ENCODE data around the gene FAM89A. TPM values are rescaled to one million over a fixed set of nuclear protein-coding genes. Genes with fewer than 3 reads are reported as not detected.

The FAM89A gene
- 14.6 TPM for total RNA-seq

GRCh38 chr1:231040019-231040799, at the start of gene FAM89A:
FAM89A (minus strand) TSS chr1:231040254; CDS start chr1:231040211, 43 bp downstream.
- peak; percentile 2 for DNase-seq

GRCh38 chr1:231084353-231084752, 44.3 kb upstream of the FAM89A start:
- DNase-seq = no peak

GRCh38 chr1:231079163-231079562, 39.1 kb upstream of the FAM89A start:
- DNase-seq = no peak

GRCh38 chr1:231078250-231078649, 38.2 kb upstream of the FAM89A start:
- DNase-seq = no peak

- DNase-seq = no peak
Measured at GRCh38 chr1:231076802-231077201, 36.7 kb upstream of the FAM89A start.

GRCh38 chr1:231075497-231075896, 35.4 kb upstream of the FAM89A start:
- DNase-seq = no peak

GRCh38 chr1:231075020-231075419, 35.0 kb upstream of the FAM89A start:
- no peak for DNase-seq

- DNase-seq = no peak
Measured at GRCh38 chr1:231074046-231074445, 34.0 kb upstream of the FAM89A start.

- no peak for DNase-seq
Measured at GRCh38 chr1:231073331-231073730, 33.3 kb upstream of the FAM89A start.

- DNase-seq = no peak
Measured at GRCh38 chr1:231072502-231073094, 32.5 kb upstream of the FAM89A start.

GRCh38 chr1:231072041-231072440, 32.0 kb upstream of the FAM89A start:
- DNase-seq = no peak

GRCh38 chr1:231070758-231071444, 30.8 kb upstream of the FAM89A start:
- DNase-seq = no peak

- DNase-seq = no peak
Measured at GRCh38 chr1:231069333-231069732, 29.3 kb upstream of the FAM89A start.

- no peak for DNase-seq
Measured at GRCh38 chr1:231068762-231069161, 28.7 kb upstream of the FAM89A start.

- DNase-seq = no peak
Measured at GRCh38 chr1:231065510-231066241, 25.6 kb upstream of the FAM89A start.

- DNase-seq = no peak
Measured at GRCh38 chr1:231064418-231064817, 24.4 kb upstream of the FAM89A start.

- no peak for DNase-seq
Measured at GRCh38 chr1:231063331-231063730, 23.3 kb upstream of the FAM89A start.

GRCh38 chr1:231062500-231063270, 22.6 kb upstream of the FAM89A start:
- no peak for DNase-seq

- DNase-seq = no peak
Measured at GRCh38 chr1:231059566-231060193, 19.6 kb upstream of the FAM89A start.

GRCh38 chr1:231058416-231059109, 18.5 kb upstream of the FAM89A start:
- DNase-seq = no peak

- no peak for DNase-seq
Measured at GRCh38 chr1:231057410-231057809, 17.4 kb upstream of the FAM89A start.
